Measurements from ENCODE around the gene THOC2.
A peak's percentile ranks its signal among the peaks of the same experiment; 100 is the strongest.
"Not testable (repeated sequence)": the region's sequence is repeated elsewhere in the genome, so short reads cannot be mapped to it uniquely, and the experiment has no call there.

The THOC2 gene

DNA sequence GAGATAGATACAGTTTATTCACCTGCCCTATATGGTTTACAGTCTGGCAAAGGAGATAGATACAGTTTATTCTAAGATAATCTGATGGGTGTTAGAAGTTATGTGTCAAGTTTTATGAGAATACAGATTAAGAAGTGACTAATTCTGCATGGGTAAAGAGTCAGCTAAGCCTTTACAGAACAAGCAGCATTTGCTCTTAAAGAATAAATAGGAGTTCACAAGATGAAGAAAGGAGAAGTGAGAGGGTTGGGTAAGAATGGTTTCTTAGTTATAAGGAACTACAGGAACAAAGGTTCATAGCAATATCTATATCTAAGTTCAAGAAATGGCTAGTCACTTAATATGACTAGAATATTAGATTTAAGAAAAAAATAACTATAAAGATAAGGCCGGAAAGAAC is 47.6 kb downstream of the THOC2 start:
- H3K36me3 ChIP-seq (ENCODE audit: control insufficient read depth in 2 of 2, insufficient read depth in 1 of 2, low read length in 2 of 2) = peaks cover 12 to 27% of the 10 kb centered on the region in 2 experiments
- H3K4me3 ChIP-seq (ENCODE audit: low read depth, low read length) = no peak overlapping the region
- CTCF ChIA-PET = no interaction called here
- H3K4me1 ChIP-seq (ENCODE audit: control insufficient read depth, insufficient read depth, low read length) = no peaks in the 10 kb centered on the region
- POLR2A ChIA-PET = no interaction called here
- TF ChIP-seq ZNF214 (tag by site-specific recombination; IDR thresholded peaks at IDR 0.05; ENCODE audit: borderline replicate concordance) (no peak), ZNF785 (tag by site-specific recombination; IDR thresholded peaks at IDR 0.05) (no peak)
- TF ChIP-seq, protein P1, sequence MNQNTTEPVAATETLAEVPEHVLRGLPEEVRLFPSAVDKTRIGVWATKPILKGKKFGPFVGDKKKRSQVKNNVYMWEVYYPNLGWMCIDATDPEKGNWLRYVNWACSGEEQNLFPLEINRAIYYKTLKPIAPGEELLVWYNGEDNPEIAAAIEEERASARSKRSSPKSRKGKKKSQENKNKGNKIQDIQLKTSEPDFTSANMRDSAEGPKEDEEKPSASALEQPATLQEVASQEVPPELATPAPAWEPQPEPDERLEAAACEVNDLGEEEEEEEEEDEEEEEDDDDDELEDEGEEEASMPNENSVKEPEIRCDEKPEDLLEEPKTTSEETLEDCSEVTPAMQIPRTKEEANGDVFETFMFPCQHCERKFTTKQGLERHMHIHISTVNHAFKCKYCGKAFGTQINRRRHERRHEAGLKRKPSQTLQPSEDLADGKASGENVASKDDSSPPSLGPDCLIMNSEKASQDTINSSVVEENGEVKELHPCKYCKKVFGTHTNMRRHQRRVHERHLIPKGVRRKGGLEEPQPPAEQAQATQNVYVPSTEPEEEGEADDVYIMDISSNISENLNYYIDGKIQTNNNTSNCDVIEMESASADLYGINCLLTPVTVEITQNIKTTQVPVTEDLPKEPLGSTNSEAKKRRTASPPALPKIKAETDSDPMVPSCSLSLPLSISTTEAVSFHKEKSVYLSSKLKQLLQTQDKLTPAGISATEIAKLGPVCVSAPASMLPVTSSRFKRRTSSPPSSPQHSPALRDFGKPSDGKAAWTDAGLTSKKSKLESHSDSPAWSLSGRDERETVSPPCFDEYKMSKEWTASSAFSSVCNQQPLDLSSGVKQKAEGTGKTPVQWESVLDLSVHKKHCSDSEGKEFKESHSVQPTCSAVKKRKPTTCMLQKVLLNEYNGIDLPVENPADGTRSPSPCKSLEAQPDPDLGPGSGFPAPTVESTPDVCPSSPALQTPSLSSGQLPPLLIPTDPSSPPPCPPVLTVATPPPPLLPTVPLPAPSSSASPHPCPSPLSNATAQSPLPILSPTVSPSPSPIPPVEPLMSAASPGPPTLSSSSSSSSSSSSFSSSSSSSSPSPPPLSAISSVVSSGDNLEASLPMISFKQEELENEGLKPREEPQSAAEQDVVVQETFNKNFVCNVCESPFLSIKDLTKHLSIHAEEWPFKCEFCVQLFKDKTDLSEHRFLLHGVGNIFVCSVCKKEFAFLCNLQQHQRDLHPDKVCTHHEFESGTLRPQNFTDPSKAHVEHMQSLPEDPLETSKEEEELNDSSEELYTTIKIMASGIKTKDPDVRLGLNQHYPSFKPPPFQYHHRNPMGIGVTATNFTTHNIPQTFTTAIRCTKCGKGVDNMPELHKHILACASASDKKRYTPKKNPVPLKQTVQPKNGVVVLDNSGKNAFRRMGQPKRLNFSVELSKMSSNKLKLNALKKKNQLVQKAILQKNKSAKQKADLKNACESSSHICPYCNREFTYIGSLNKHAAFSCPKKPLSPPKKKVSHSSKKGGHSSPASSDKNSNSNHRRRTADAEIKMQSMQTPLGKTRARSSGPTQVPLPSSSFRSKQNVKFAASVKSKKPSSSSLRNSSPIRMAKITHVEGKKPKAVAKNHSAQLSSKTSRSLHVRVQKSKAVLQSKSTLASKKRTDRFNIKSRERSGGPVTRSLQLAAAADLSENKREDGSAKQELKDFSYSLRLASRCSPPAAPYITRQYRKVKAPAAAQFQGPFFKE (tag by site-specific recombination; IDR thresholded peaks at IDR 0.05; ENCODE audit: borderline replicate concordance) = no peak
- no peaks in the 10 kb centered on the region for H3K9me3 ChIP-seq (ENCODE audit: control insufficient read depth, insufficient read depth, low read depth, low read length)
- no peak overlapping the region for H3K27ac ChIP-seq (ENCODE audit: extremely low read depth, low read depth, low read length)

DNA sequence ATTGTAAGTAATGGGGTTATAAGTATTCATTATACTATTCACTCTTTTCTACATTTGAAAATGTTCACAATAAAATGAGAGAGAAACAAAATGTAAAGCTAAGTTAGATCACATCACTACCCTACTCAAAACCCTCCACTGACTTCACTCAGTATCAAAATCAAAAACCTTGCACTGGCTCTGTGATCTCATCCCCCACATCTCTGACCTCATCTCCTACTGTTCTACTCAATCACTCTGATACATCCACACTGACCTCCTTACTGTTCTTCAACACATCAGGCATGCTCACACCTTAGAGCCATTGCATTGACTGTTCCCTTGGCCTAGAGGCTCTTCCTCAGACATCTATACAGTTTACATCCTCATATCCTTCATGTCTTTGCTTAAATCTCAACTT is 50.7 kb downstream of the THOC2 start:
- no peak overlapping the region for H3K27ac ChIP-seq (ENCODE audit: extremely low read depth, low read depth, low read length)
- no peaks in the 10 kb centered on the region for H3K4me1 ChIP-seq (ENCODE audit: control insufficient read depth, insufficient read depth, low read length)
- H3K9me3 ChIP-seq (ENCODE audit: control insufficient read depth, insufficient read depth, low read depth, low read length) = no peaks in the 10 kb centered on the region
- TF ChIP-seq ZNF629 (tag by site-specific recombination; IDR thresholded peaks at IDR 0.05) = peak; percentile 86
- TF ChIP-seq OSR2 (tag by site-specific recombination; IDR thresholded peaks at IDR 0.05) = 0 out of 2 replicates have a peak, but pooled peaks have one; percentile 8
- TF ChIP-seq ZNF155 (tag by site-specific recombination; IDR thresholded peaks at IDR 0.05) = no peak
- no peak for TF ChIP-seq ZNF510 (tag by site-specific recombination; IDR thresholded peaks at IDR 0.05; ENCODE audit: insufficient replicate concordance)
- TF ChIP-seq ZBTB21 (tag by site-specific recombination; IDR thresholded peaks at IDR 0.05) = peak; percentile 81
- TF ChIP-seq, protein P2, sequence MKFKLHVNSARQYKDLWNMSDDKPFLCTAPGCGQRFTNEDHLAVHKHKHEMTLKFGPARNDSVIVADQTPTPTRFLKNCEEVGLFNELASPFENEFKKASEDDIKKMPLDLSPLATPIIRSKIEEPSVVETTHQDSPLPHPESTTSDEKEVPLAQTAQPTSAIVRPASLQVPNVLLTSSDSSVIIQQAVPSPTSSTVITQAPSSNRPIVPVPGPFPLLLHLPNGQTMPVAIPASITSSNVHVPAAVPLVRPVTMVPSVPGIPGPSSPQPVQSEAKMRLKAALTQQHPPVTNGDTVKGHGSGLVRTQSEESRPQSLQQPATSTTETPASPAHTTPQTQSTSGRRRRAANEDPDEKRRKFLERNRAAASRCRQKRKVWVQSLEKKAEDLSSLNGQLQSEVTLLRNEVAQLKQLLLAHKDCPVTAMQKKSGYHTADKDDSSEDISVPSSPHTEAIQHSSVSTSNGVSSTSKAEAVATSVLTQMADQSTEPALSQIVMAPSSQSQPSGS (tag by site-specific recombination; IDR thresholded peaks at IDR 0.05; ENCODE audit: low read depth) = peak; percentile 11; the same call in 1 of the 2 replicates
- peaks cover 15 to 34% of the 10 kb centered on the region in 2 experiments; a peak in 2 of 3 replicates for H3K36me3 ChIP-seq (ENCODE audit: control insufficient read depth in 2 of 2, insufficient read depth in 1 of 2, low read length in 2 of 2)
- H3K4me3 ChIP-seq (ENCODE audit: low read depth, low read length) = no peak overlapping the region
- CTCF ChIA-PET = no interaction called here
- POLR2A ChIA-PET = no interaction called here

DNA sequence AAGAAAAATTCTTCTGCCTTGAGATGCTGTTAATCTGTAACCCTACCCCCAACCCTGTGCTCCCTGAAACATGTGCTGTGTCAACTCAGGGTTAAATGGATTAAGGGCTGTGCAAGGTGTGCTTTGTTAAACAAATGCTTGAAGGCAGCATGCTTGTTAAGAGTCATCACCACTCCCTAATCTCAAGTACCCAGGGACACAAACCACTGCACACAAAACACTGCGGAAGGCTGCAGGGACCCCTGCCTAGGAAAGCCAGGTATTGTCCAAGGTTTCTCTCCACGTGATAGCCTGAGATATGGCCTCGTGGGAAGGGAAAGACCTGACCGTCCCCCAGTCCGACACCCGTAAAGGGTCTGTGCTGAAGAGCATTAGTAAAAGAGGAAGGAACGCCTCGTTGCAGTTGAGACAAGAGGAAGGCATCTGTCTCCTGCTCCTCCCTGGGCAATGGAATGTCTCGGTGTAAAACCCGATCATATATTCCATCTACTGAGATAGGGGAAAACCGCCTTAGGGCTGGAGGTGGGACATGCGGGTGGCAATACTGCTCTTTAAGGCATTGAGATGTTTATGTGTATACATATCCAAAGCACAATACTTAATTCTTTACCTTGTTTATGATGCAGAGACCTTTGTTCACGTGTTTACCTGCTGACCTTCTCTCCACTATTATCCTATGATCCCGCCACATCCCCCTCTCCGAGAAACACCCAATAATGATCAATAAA is 53.0 kb downstream of the THOC2 start:
- CTCF ChIA-PET; H3K9me3 ChIP-seq (ENCODE audit: control insufficient read depth, insufficient read depth, low read depth, low read length); H3K4me1 ChIP-seq (ENCODE audit: control insufficient read depth, insufficient read depth, low read length); H3K27ac ChIP-seq (ENCODE audit: extremely low read depth, low read depth, low read length); POLR2A ChIA-PET; H3K4me3 ChIP-seq (ENCODE audit: low read depth, low read length): not testable (repeated sequence)
- H3K36me3 ChIP-seq (ENCODE audit: control insufficient read depth in 2 of 2, insufficient read depth in 1 of 2, low read length in 2 of 2) = peaks cover 12 to 40% of the 10 kb centered on the region in 2 experiments; a peak in 2 of 3 replicates

DNA sequence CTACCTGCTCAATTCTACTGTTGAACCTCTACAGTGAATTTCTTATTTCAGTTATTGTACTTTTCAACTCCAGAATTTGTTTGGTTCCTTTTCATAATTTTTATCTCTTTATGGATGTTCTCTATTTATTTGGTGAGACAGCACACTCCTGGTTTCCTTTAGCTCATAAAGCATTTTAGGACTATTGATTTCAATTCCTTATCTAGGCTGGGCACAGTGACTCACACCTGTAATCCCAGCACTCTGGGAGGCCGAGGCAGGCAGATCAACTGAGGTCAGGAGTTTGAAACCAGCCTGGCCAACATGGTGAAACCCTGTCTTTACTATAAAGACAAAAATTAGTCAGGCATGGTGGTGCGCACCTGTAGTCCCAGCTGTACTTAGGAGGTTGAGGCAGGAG is 57.7 kb downstream of the THOC2 start:
- ChIA-PET CTCF (interaction anchor here (0.5 kb wide), 1 partner anchor 200 kb away, joined by 3 read pairs; no protein-coding TSS in a partner anchor), POLR2A (no interaction called here)
- H3K4me1 ChIP-seq (ENCODE audit: control insufficient read depth, insufficient read depth, low read length) = no peaks in the 10 kb centered on the region
- H3K27ac ChIP-seq (ENCODE audit: extremely low read depth, low read depth, low read length) = no peak overlapping the region
- no peaks in the 10 kb centered on the region for H3K9me3 ChIP-seq (ENCODE audit: control insufficient read depth, insufficient read depth, low read depth, low read length)
- peaks cover 3 to 45% of the 10 kb centered on the region in 2 experiments for H3K36me3 ChIP-seq (ENCODE audit: control insufficient read depth in 2 of 2, insufficient read depth in 1 of 2, low read length in 2 of 2)
- no peak overlapping the region for H3K4me3 ChIP-seq (ENCODE audit: low read depth, low read length)
- TF ChIP-seq ZNF707 (tag by site-specific recombination; IDR thresholded peaks at IDR 0.05) = no peak
- TF ChIP-seq ZNF366 (tag by site-specific recombination; conservative IDR thresholded peaks at IDR 0.05) = no peak
- no peak for TF ChIP-seq ZBTB20 (tag by site-specific recombination; IDR thresholded peaks at IDR 0.05)
- TF ChIP-seq MYNN (tag by site-specific recombination; IDR thresholded peaks at IDR 0.05; ENCODE audit: borderline replicate concordance) = no peak
- no peak for TF ChIP-seq GLI4 (tag by site-specific recombination; IDR thresholded peaks at IDR 0.05)
- TF ChIP-seq ZNF146 (tag by site-specific recombination; IDR thresholded peaks at IDR 0.05) = no peak
- no peak for TF ChIP-seq ZNF157 (tag by site-specific recombination; IDR thresholded peaks at IDR 0.05)
- TF ChIP-seq ZNF777 (tag by site-specific recombination; IDR thresholded peaks at IDR 0.05; ENCODE audit: borderline replicate concordance) = no peak
- TF ChIP-seq ZNF404 (tag by site-specific recombination; IDR thresholded peaks at IDR 0.05) = no peak
- no peak for TF ChIP-seq ZBTB48 (tag by site-specific recombination; IDR thresholded peaks at IDR 0.05)
- TF ChIP-seq, protein P3, sequence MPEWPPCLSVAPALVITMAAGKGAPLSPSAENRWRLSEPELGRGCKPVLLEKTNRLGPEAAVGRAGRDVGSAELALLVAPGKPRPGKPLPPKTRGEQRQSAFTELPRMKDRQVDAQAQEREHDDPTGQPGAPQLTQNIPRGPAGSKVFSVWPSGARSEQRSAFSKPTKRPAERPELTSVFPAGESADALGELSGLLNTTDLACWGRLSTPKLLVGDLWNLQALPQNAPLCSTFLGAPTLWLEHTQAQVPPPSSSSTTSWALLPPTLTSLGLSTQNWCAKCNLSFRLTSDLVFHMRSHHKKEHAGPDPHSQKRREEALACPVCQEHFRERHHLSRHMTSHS (tag by site-specific recombination; IDR thresholded peaks at IDR 0.05) = no peak
- no peak for TF ChIP-seq ZFP69B (tag by site-specific recombination; IDR thresholded peaks at IDR 0.05)

Measured in HEK293 (cell line).